HG02759 (cell line): Measurements from ENCODE around the gene GALM.
"Not testable (repeated sequence)": the region's sequence is repeated elsewhere in the genome, so short reads cannot be mapped to it uniquely, and the experiment has no call there.

Experiments
- ATAC-seq: cut with Tn5 transposase; IDR thresholded peaks from one replicate; pipeline ENCODE4 v1.9.1; 2021; ENCODE audit warnings: mild to moderate bottlenecking, moderate library complexity; ENCODE audit not compliant: unreplicated experiment

Gene GALM

DNA sequence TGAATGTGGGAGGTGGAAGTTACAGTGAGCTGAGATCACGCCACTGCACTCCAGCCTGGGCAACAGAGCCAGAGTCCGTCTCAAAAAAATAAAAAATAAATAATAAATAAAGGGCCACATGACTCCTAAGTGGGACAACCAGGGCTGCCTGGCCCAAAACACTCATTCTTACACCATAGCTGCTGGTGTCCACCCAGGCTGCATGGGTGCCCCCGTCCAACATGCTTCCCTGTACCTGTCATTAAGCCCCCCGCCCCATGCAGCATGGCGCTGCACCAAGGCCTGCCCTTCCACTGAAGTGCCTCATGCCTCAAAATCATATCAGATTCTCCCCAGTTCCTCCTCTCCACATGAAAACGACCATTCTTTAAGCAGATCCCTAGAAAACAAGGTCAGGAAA lies 10.8 kb downstream of the GALM start:
- no peak for ATAC-seq

DNA sequence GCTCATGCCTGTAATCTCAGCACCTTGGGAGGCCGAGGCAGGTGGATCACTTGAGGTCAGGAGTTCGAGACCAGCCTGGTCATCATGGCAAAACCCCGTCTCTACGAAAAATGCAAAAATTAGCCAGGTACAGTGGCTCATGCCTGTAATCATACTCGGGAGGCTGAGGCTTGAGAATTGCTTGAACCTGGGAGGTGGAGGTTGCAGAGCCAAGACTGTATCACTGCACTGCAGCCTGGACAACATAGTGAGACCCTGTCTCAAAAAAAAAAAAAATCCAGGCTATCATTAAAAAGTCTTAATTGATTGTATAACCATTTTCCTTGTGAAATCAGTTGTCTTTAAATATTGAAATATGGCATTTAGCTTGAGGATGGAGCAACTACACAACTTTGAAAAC lies 15.0 kb downstream of the GALM start:
- not testable (repeated sequence) for ATAC-seq

DNA sequence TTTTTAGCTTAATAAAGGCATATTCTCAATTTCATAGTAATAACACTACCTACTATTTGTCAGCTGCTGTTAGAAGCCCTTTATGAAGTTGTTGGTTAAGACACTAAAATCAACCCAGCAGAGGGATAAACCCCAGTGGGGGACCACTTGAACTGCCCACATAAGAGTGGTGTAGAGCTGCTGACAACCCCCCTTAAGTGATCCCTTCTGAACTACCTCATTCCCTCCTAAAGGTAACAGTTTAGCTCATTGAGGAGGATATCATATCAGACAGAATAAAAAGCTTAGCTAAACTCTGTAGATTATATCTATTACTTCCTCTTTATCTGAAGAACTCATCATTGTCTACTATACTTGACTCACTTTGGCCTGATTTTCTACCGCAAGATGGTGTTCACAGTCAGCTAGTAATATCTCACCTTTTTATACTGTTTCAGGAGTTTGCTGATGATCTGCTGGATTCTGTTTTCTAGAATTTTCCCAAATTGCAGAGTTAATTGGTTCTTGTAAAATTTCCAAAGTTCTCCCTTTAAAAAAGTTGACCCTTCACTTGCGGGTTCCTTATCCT lies 16.2 kb downstream of the GALM start:
- no peak for ATAC-seq

DNA sequence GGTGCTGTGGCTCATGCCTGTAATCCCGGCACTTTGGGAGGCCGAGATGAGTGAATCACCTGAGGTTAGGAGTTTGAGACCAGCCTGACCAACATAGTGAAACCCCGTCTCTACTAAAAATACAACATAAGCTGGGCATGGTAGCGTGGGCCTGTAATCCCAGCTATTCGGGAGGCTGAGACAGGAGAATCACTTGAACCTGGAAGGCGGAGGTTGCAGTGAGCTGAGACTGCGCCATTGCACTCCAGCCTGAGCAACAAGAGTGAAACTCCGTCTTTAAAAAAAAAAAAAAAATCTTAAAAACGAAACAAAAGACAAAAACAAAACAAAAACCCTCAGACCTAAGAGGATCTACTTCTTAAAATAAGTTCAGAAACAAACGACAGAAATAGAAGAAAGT lies 16.7 kb downstream of the GALM start:
- ATAC-seq, result not testable (repeated sequence)

DNA sequence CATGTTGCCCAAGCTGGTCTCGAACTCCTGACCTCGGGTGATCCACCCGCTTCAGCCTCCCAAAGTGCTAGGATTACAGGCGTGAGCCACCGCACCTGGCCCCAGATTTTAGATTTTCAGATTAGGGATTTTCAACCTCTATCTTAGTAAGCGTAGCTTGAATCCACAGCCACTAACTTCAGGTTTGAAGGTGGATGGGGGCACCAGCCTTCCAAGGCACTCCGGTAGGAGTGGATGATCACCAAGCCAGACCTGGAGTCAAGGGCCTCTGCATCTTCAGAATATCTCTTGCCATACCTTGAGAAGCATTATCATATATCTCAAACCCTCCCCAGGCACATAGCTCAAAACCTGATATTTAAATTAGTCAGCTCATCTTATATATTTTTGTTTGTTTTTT lies 17.9 kb downstream of the GALM start:
- ATAC-seq, result no peak

DNA sequence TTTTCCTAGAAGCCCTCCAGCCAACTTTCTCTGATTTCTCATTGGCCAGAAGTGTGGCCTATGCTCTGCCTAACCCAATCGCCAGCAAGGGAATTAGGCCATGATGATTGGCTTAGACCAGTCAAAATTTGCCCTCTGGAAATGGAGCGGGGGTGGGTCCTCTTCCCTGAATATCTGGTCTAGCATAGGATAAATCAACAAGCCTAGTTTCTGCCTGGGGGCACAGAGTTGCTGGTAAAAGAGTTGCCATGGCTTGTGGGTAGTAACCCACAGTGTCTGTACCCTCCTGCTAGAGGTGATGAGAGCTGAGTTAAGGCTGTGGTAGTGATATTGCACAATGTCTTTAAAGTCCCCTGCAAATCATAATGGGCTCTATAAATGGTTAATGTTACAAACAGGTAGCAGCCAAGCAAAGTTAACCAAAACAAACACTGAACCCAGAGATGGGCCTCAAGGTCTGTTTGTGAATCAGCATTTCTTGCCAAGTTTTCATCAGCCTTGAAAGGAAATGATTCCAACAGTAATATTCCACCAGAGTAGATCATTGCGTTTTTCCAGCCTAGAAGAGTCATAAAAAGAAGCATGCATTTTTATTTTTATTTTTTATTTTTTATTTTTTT lies 19.3 kb downstream of the GALM start:
- no peak for ATAC-seq

DNA sequence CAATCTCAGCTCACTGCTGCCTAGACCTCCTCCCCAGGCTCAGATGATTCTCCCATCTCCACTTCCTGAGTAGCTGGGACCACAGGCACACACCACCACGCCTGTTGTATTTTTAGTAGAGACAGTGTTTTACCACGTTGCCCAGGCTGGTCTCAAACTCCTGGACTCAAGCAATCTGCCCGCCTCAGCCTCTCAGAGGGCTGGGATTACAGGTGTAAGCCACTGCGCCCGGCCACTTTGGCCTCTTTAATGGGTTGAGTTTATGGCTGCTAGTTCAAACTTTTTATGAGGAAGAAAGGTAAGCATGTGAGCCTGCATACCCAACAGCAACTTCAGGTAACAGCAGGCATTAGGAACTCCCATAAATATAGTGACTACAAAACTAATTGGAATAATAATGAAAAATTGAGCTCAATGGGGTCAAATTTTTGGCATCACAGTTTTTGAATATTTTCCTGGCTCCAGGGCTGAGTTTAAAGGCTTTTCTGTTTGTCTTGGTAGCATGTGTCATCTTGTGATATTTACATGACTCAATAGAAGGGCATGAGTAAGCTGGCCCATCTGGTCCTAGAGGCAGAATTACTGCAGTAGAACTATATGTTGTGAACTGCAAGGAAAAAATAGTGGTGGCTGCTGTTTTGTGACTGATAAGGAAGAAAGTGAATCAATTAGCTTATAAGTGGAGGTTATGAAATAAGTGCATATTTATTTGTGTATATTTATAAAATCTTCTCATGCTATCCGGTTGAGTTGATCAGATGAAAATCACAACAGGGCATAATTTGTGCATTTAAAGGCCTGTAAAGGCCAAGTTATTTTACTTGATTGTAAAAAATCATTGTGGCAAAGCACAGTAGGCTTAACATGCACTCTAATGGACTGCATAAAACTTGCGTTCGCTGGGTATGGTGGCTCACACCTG lies 24.8 kb downstream of the GALM start:
- ATAC-seq, result no peak

DNA sequence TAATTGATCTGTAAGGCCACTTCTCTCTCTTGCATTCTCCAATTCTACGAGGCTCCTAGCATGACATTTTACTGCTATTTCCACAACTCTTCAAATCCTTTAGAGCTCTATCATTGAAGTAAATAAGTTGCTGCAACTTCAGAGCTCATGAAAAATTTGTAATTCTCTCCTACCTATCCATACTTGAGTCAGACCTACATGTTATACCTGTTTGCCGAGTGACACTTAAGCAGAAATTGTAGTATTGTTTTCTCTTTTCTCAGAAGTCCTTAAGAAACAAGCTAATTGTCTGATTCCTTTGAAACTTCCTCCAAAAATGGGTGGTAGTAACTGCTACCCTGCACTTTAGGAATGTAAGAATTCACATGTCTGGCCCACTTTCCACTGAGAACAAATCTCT lies 26.1 kb downstream of the GALM start:
- no peak for ATAC-seq

DNA sequence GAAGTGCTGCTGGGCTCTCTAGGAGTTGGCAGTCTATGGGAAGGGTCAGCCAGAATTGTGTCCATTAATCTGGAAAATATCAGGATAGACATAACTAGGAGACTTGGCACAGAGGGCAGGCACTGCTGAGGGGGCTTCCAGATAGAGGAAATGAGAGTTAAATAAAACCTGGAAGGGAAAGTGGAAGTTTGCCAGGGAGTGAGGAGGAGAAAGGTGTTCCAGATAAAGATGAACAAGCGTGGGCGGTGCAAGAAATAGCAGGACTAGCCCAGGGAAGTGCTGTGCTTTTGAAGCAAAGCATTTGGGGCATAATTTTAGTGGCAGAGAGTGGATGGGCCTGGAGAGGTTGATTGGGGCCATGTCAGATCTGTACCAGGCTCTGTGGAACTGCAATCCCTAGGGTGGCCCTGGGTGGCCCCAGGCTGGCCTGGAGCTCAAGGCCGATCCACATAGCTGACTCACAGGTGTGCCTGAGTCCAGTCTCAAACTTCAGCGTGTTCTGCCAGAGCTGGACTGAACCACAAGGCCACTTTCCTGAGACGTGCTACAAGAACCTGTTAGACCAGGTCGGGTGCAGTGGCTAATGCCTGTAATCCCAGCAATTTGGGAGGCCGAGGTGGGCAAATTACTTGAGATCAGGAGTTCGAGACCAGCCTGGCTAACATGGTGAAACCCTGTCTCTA lies 26.9 kb downstream of the GALM start:
- no peak for ATAC-seq

DNA sequence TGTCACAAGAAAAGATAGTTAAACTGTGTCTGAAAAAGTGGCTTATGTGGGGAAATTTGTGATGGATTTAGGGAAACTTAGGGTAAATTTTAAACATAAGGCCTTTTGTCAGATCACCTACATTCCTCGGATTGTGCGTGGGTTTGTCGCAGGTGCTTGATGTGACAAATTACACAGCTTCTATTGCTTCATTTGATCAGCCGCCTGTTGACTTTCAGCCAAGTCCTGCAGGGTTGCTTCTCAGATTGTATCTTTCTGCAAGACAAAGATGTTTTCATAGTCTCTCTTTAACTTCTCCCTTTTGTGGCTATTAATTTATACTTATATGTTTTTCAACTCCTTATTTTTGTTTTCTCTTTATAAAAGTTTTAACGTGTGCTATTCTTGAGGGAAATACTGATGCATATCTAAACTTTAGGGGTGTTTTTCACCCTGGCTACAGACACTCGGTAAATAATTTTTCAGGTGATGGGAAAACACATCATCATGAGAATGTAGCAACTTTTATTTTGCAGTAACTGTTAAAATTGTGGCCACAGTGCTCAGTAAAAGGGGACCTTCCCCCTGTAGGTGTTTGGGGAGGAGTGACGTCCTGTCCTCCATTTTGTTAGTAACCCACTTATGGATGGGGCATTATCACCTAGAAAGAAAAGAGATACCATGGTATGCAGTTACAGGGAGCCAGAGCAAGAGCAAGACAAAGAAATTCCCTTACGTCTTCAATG lies 31.4 kb downstream of the GALM start:
- no peak for ATAC-seq

DNA sequence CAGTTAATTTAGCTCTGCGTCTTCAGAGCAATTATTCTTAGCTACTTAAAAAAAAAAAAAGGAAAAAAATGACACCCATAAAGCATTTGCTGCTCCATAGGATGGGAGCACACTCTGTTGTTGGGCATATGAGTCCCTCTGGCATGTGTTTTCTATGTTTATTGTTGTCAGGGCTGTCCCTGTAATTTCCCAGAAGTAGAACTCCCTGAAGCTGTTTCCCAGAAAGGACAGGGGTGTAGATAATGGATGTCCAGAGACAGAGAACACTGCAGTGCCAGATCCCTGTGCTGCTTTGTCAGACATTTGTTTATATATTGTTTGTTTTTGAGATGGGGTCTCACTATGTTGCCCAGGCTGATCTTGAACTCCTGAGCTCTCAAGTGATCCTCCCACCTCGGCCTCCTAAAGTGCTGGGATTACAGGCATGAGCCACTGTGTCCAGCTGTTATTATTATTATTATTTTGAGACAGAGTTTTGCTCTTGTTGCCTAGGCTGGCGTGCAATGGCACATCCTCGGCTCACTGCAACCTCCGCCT lies 32.6 kb downstream of the GALM start:
- no peak for ATAC-seq

DNA sequence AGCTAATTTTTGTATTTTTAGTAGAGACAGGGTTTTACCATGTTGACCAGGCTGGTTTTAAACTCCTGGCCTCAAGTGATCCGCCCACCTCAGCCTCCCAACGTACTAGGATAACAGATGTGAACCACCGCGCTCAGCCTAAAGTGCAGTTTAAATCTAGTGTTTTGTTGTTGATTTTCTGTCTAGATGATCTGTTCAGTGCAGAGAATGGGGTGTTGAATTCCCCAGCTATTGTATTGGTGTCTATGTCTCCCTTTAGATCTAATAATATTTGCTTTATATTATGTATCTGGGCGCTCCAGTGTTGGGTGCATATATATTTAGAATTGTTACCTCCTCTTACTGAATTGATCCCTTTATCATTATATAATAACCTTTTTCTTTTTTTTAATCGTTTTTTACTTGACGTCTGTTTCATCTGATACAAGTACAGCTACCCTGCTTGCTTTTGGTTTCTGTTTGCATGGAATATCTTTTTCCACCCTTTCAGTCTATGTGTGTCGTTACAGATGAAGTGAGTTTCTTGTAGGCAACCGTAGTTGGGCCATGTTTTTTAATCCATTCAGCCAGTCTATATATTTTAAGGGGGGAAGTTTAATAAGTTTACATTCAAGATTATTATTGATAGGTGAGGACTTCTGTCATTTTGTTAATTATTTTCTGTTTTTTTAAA lies 34.3 kb downstream of the GALM start:
- no peak for ATAC-seq

DNA sequence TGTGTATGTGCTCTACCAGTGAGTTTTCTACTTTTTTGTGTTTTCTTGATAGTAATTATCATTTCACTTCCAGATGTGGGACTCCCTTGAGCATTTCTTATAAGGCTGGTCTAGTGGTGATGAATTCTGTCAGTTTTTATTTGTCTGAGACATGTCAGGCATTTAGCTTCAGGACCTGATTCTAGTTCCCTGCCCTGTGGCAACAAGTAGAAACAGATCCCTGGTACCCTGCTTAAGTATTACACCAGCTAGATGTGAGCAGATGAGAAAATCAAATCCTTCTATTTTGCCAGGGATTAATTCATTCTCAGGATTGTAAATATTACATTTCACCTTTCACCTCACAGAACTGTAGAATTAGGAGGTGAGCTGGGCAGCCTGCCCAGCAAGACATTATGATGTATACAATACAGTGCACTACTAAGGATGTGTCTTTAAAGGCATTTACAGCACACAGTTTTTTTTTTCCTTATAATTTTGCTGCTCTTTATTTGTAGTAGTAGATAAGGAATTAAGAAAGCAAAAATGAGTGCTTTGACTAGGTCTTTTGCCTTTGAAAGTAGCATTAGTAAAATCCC lies 35.1 kb downstream of the GALM start:
- no peak for ATAC-seq

DNA sequence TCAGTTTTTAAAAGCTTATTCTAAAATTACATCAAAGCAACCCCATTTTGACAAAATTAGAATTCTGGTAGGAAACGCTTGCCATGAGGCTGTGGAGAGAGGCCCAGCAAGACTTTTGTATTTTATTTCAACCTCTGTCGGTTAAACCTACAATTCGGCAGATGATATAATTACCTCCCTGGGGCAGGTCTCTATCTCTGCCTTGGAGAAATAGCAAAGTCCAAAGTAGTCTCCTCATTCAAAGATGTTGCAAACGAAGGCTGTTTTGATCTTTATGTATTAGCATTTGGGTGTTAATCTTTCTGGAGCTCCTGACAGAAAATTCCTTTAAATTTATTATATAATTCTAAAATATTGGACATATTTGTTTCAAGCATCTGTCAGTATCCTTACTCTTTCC lies 35.6 kb downstream of the GALM start:
- ATAC-seq, result no peak

DNA sequence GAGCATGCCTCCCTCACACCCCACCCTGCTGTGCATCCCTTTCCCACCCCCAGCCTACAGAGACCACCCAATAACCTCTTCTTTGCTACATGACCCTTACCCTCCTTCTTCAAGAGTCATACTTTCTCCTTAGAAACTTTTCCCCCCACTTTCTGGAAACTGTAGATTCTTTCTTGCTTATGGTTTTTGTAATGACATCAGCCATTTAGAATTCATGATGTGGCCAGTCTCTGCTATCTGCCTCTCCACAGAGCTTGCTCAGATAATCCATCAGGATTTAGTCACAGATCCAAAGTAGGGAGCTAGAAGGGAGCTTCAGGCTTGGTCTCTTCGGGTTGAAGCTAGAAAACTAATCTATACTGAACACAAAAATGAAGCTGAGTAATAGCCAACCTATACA lies 36.5 kb downstream of the GALM start:
- no peak for ATAC-seq

DNA sequence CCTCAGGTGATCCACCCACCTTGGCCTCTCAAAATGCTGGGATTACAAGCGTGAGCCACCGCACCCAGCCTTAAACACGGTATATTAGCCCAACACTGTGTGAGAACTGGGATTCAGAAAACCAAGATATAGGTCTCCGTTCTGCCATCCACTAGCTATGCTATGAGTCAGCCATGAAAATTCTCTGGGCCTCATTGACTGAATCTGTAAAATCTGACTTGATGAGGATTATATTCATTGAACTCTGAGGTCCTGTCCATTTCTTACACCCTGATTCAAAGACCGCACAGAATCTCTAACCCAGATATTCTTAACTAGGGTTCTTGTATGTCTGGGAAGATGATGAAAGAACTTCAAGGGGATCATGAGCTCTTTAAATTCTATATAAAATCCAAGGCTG lies 37.4 kb downstream of the GALM start:
- not testable (repeated sequence) for ATAC-seq

DNA sequence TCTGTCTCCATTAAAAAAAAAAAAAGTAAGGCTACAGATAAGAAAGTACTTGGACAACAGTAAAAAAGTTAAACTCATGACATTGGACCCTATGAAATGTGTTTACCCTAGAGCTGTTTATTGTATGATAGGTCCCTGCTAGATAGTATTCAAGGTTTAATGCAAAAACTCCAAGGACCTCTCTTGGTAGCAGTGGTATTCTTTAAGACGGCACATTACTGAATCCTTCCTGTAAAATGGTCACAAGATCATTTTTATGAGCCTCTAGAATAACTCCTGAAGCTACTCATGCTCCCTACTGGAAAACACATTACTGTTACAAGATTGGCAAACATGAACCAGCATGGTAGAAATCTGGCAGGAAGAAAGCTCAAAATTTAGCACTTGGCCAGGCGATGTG lies 38.8 kb downstream of the GALM start:
- ATAC-seq, result no peak

DNA sequence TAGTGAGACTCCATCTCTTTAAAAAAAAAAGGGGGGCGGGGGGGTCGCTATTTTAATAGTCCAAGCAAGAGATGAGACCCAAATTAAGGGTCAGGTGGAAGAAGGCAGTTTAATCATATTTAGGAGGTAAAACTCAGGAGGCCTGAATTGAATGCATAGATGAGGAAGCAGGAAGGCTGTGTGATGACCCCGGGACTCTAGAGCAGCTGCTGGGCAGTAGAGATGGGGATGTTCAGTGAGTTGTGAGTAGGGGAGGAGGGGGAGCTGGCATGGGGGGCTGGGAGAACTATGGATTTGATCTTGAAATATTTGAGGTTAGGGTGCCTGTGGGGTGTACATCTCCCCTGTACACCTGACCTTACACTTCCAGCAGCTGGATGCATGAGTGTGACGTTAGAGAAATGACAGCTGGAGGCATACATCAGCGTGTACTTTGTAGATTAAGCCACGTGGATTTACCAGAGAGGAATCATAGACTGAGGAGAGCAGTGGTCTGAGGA lies 41.0 kb downstream of the GALM start:
- no peak for ATAC-seq

DNA sequence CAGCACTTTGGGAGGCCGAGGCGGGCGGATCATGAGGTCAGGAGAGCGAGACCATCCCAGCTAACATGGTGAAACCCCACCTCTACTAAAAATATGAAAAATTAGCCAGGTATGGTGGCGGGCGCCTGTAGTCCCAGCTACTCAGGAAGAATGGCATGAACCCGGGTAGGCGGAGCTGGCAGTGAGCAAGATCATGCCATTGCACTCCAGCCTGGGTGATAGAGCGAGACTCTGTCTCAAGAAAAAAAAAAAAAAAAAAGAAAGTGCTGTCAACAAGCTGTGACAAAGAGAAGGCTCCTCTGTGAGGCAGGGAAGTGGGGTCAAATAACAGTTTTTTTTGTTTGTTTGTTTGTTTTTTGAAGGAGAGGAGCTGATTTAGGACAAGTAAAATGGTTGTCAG lies 42.6 kb downstream of the GALM start:
- not testable (repeated sequence) for ATAC-seq
